Posterior cingulate gyrus (tissue), 11 donors: ENCODE results near the gene ADISSP.

ENCODE experiments used
- DNase-seq, 10 donors: peaks; one replicate each; pipeline versions ENCODE4 v3.0.0 to v3.0.0-alpha.2; 2020 to 2021; ENCODE audit warnings: mixed read lengths in 3 of 10
- intact Hi-C: fragments of 100-400 bp; cut with DNase I; formaldehyde crosslinking; loops from one replicate; pipeline ENCODE4 v1.15.1; 2023

ADISSP gene

GRCh38 chr20:3783511-3784195, 16.1 kb upstream of the ADISSP start:
- intact Hi-C loops, result loop anchor here (10.0 kb wide), 1 partner anchor 301 kb away; no protein-coding TSS in a partner anchor
- peak in 3 of 10 donors; percentile 44 to 59 (median 58) for DNase-seq

GRCh38 chr20:3783068-3783489, 15.5 kb upstream of the ADISSP start:
- intact Hi-C loops, result loop anchor here (10.0 kb wide), 1 partner anchor 302 kb away; no protein-coding TSS in a partner anchor
- peak in 2 of 10 donors; percentile 35 to 49 for DNase-seq

GRCh38 chr20:3782597-3782996, 15.0 kb upstream of the ADISSP start:
- DNase-seq, result peak in 2 of 10 donors; percentile 40 to 66

GRCh38 chr20:3781153-3781910, 13.8 kb upstream of the ADISSP start, which contains the start of gene SPEF1:
Gene SPEF1, minus strand, starts transcription at chr20:3781448. Its CDS starts 161 bp downstream, at chr20:3781287.
- DNase-seq, result peak; percentile 62 to 95 (median 78)
- intact Hi-C loops, result loop anchor here (1.0 to 10.0 kb wide), 2 partner anchors 14 to 303 kb away; partner anchors contain the start of gene ADISSP

More at GRCh38 chr20:3782597-3782996, 15.0 kb upstream of the ADISSP start:
- intact Hi-C loops, result loop anchor here (10.0 kb wide), 1 partner anchor 302 kb away; no protein-coding TSS in a partner anchor

- intact Hi-C loops, result no loop called here
- peak in 4 of 10 donors; percentile 58 to 94 (median 89) for DNase-seq
These were observed 11.4 kb upstream of the ADISSP start for GRCh38 chr20:3778976-3779375.

GRCh38 chr20:3777716-3778629, 10.4 kb upstream of the ADISSP start:
- intact Hi-C loops, result no loop called here
- peak in 5 of 10 donors; percentile 39 to 91 (median 81) for DNase-seq

GRCh38 chr20:3777381-3777715, 9.8 kb upstream of the ADISSP start:
- intact Hi-C loops, result no loop called here

GRCh38 chr20:3775457-3776108, 8.0 kb upstream of the ADISSP start:
- peak in 2 of 10 donors; percentile 39 to 54 for DNase-seq
- intact Hi-C loops, result no loop called here

More at GRCh38 chr20:3777381-3777715, 9.8 kb upstream of the ADISSP start:
- DNase-seq, result no peak

GRCh38 chr20:3771552-3772058, 4.1 kb upstream of the ADISSP start:
- intact Hi-C loops, result no loop called here

GRCh38 chr20:3768342-3769130, 983 bp upstream of the ADISSP start:
- intact Hi-C loops, result loop anchor here (5.0 kb wide), 1 partner anchor 91 kb away; no protein-coding TSS in a partner anchor
- peak; percentile 58 to 96 (median 73) for DNase-seq

More at GRCh38 chr20:3771552-3772058, 4.1 kb upstream of the ADISSP start:
- DNase-seq, result peak in 1 of 10 donors; percentile 22

- intact Hi-C loops, result loop anchor here (1.0 to 5.0 kb wide), 2 partner anchors 14 to 90 kb away; partner anchors contain the start of gene SPEF1
- DNase-seq, result peak in 2 of 10 donors; percentile 85
These were observed 485 bp downstream of the ADISSP start for GRCh38 chr20:3767110-3767426.

- intact Hi-C loops, result loop anchor here (1.0 to 5.0 kb wide), 2 partner anchors 15 to 89 kb away; partner anchors contain the start of gene SPEF1
- peak in 2 of 10 donors; percentile 23 to 69 for DNase-seq
These were observed 987 bp downstream of the ADISSP start for GRCh38 chr20:3766422-3767109.

GRCh38 chr20:3765171-3765882, 2.2 kb downstream of the ADISSP start:
- intact Hi-C loops, result loop anchor here (5.0 kb wide), 1 partner anchor 88 kb away; no protein-coding TSS in a partner anchor
- DNase-seq, result peak in 1 of 10 donors; percentile 25

GRCh38 chr20:3764659-3765058, 2.9 kb downstream of the ADISSP start:
- intact Hi-C loops, result loop anchor here (5.0 kb wide), 1 partner anchor 87 kb away; no protein-coding TSS in a partner anchor
- peak in 1 of 10 donors; percentile 25 for DNase-seq

GRCh38 chr20:3763671-3764601, 3.6 kb downstream of the ADISSP start:
- intact Hi-C loops, result no loop called here
- DNase-seq, result peak in 2 of 10 donors; percentile 75 to 79
